Central memory CD8-positive, alpha-beta T cell (primary cell): ENCODE measurements around the gene CHRNA3.

Experiments used
- ATAC-seq: fragments of 150-1000 bp; cut with Tn5 transposase; replicated peaks from 2 replicates; pipeline ENCODE4 v1.10.0; 2022; ENCODE audit warnings: mild to moderate bottlenecking, moderate FRiP score, moderate number of reproducible peaks; ENCODE audit not compliant: poor library complexity, severe bottlenecking; ENCODE audit errors: extremely low read depth
- DNase-seq, 2 donors: peaks; one replicate each; pipeline ENCODE4 v3.0.0; 2021; ENCODE audit warnings: low spot score in 2 of 2
- H3K27ac Mint-ChIP-seq: one replicate; pipeline ENCODE4 v1.8.0; 2022; ENCODE audit warnings: low read depth, mild to moderate bottlenecking, moderate library complexity, mixed read lengths
- H3K27me3 Mint-ChIP-seq: one replicate; pipeline ENCODE4 v1.8.0; 2022; ENCODE audit warnings: mixed read lengths
- H3K36me3 Mint-ChIP-seq: one replicate; pipeline ENCODE4 v1.8.0; 2022; ENCODE audit warnings: mild to moderate bottlenecking, moderate library complexity, mixed read lengths; ENCODE audit not compliant: insufficient read depth
- H3K4me1 Mint-ChIP-seq: one replicate; pipeline ENCODE4 v1.8.0; 2022; ENCODE audit warnings: mixed read lengths
- H3K4me3 Mint-ChIP-seq: one replicate; pipeline ENCODE4 v1.8.0; 2022; ENCODE audit warnings: mild to moderate bottlenecking, moderate library complexity, mixed read lengths
- H3K9me3 Mint-ChIP-seq: one replicate; pipeline ENCODE4 v1.8.0; 2022; ENCODE audit warnings: mixed read lengths

The CHRNA3 gene

GRCh38 chr15:78650022-78650421 lies 29.2 kb upstream of the CHRNA3 start:
- DNase-seq (no peak), ATAC-seq (no peak)
- Mint-ChIP-seq H3K27ac (no peak overlapping the region), H3K27me3 (peaks cover 16% of the 10 kb centered on the region), H3K9me3 (no peaks in the 10 kb centered on the region), H3K4me3 (no peak overlapping the region), H3K4me1 (no peaks in the 10 kb centered on the region), H3K36me3 (peaks cover 1% of the 10 kb centered on the region)

GRCh38 chr15:78645009-78645408 lies 24.2 kb upstream of the CHRNA3 start:
- no peak overlapping the region for H3K4me3 Mint-ChIP-seq
- peaks cover 12% of the 10 kb centered on the region for H3K27me3 Mint-ChIP-seq
- ATAC-seq (no peak), DNase-seq (no peak)
- no peak overlapping the region for H3K27ac Mint-ChIP-seq
- no peaks in the 10 kb centered on the region for H3K9me3 Mint-ChIP-seq
- H3K4me1 Mint-ChIP-seq: peaks cover 9% of the 10 kb centered on the region
- peaks cover 1% of the 10 kb centered on the region for H3K36me3 Mint-ChIP-seq

- Mint-ChIP-seq H3K4me1 (peaks cover 9% of the 10 kb centered on the region), H3K4me3 (no peak overlapping the region), H3K27ac (no peak overlapping the region), H3K9me3 (no peaks in the 10 kb centered on the region), H3K36me3 (peaks cover 1% of the 10 kb centered on the region), H3K27me3 (peaks cover 22% of the 10 kb centered on the region)
- ATAC-seq (no peak), DNase-seq (no peak)
Observed at GRCh38 chr15:78642331-78642730, 21.5 kb upstream of the CHRNA3 start.

GRCh38 chr15:78641749-78642275 lies 21.0 kb upstream of the CHRNA3 start:
- Mint-ChIP-seq H3K9me3 (no peaks in the 10 kb centered on the region), H3K36me3 (no peaks in the 10 kb centered on the region), H3K27me3 (peaks cover 28% of the 10 kb centered on the region), H3K4me3 (peak overlapping the region; percentile 61), H3K27ac (no peak overlapping the region), H3K4me1 (peaks cover 9% of the 10 kb centered on the region)
- ATAC-seq (no peak), DNase-seq (no peak)

GRCh38 chr15:78641102-78641748 lies 20.4 kb upstream of the CHRNA3 start, which contains the start of gene CHRNB4:
CHRNB4 (minus strand) TSS chr15:78641210; CDS start chr15:78641133, 77 bp downstream.
- peak within 1 kb of the TSS; percentile 61 for H3K4me3 Mint-ChIP-seq
- no peaks in the 10 kb centered on the region for H3K36me3 Mint-ChIP-seq
- no peak within 1 kb of the TSS for H3K27ac Mint-ChIP-seq
- H3K27me3 Mint-ChIP-seq: peaks cover 30% of the 10 kb centered on the region
- no peak for ATAC-seq
- no peak for DNase-seq
- no peaks in the 10 kb centered on the region for H3K9me3 Mint-ChIP-seq
- peaks cover 9% of the 10 kb centered on the region for H3K4me1 Mint-ChIP-seq

- H3K9me3 Mint-ChIP-seq: no peaks in the 10 kb centered on the region
- no peak for ATAC-seq
Observed at GRCh38 chr15:78640527-78641101, 19.8 kb upstream of the CHRNA3 start.

GRCh38 chr15:78638658-78639314 lies 18.0 kb upstream of the CHRNA3 start:
- H3K36me3 Mint-ChIP-seq: no peaks in the 10 kb centered on the region
- H3K27me3 Mint-ChIP-seq: peaks cover 30% of the 10 kb centered on the region
- ATAC-seq (no peak), DNase-seq (no peak)
- H3K9me3 Mint-ChIP-seq: peaks cover 1% of the 10 kb centered on the region
- H3K4me1 Mint-ChIP-seq: peaks cover 9% of the 10 kb centered on the region
- H3K4me3 Mint-ChIP-seq: no peak overlapping the region
- no peak overlapping the region for H3K27ac Mint-ChIP-seq

More at GRCh38 chr15:78640527-78641101, 19.8 kb upstream of the CHRNA3 start:
- no peak for DNase-seq
- Mint-ChIP-seq H3K36me3 (no peaks in the 10 kb centered on the region), H3K27me3 (peaks cover 30% of the 10 kb centered on the region), H3K4me3 (no peak overlapping the region), H3K27ac (no peak overlapping the region), H3K4me1 (peaks cover 9% of the 10 kb centered on the region)

GRCh38 chr15:78637776-78638435 lies 17.1 kb upstream of the CHRNA3 start:
- DNase-seq (no peak), ATAC-seq (no peak)
- H3K36me3 Mint-ChIP-seq: no peaks in the 10 kb centered on the region
- H3K9me3 Mint-ChIP-seq: peaks cover 6% of the 10 kb centered on the region
- H3K27ac Mint-ChIP-seq: no peak overlapping the region
- peaks cover 38% of the 10 kb centered on the region for H3K27me3 Mint-ChIP-seq
- no peak overlapping the region for H3K4me3 Mint-ChIP-seq
- H3K4me1 Mint-ChIP-seq: peaks cover 9% of the 10 kb centered on the region

- no peak for ATAC-seq
- Mint-ChIP-seq H3K36me3 (no peaks in the 10 kb centered on the region), H3K4me3 (no peak overlapping the region)
Observed at GRCh38 chr15:78636378-78636859, 15.6 kb upstream of the CHRNA3 start.

GRCh38 chr15:78635346-78635745 lies 14.6 kb upstream of the CHRNA3 start:
- no peaks in the 10 kb centered on the region for H3K36me3 Mint-ChIP-seq
- ATAC-seq (no peak), DNase-seq (no peak)
- no peaks in the 10 kb centered on the region for H3K4me1 Mint-ChIP-seq
- peaks cover 28% of the 10 kb centered on the region for H3K27me3 Mint-ChIP-seq
- H3K4me3 Mint-ChIP-seq: no peak overlapping the region
- H3K27ac Mint-ChIP-seq: no peak overlapping the region
- H3K9me3 Mint-ChIP-seq: peaks cover 6% of the 10 kb centered on the region

More at GRCh38 chr15:78636378-78636859, 15.6 kb upstream of the CHRNA3 start:
- no peak for DNase-seq
- H3K27me3 Mint-ChIP-seq: peaks cover 33% of the 10 kb centered on the region
- peaks cover 6% of the 10 kb centered on the region for H3K9me3 Mint-ChIP-seq
- H3K27ac Mint-ChIP-seq: no peak overlapping the region
- peaks cover 3% of the 10 kb centered on the region for H3K4me1 Mint-ChIP-seq

GRCh38 chr15:78634210-78635145 lies 13.7 kb upstream of the CHRNA3 start:
- no peak overlapping the region for H3K4me3 Mint-ChIP-seq
- peaks cover 6% of the 10 kb centered on the region for H3K9me3 Mint-ChIP-seq

More at GRCh38 chr15:78634210-78635145, 13.7 kb upstream of the CHRNA3 start:
- no peak overlapping the region for H3K27ac Mint-ChIP-seq
- no peaks in the 10 kb centered on the region for H3K4me1 Mint-ChIP-seq
- peaks cover 28% of the 10 kb centered on the region for H3K27me3 Mint-ChIP-seq
- no peaks in the 10 kb centered on the region for H3K36me3 Mint-ChIP-seq
- DNase-seq (no peak), ATAC-seq (no peak)
